Activated T-cell treated with anti-CD3 and anti-CD28 coated beads, Interleukin-2, amount 50 U/mL, for 72 hours (primary cell): ENCODE results near the gene PLA2G4D. TPM values are rescaled to one million over a fixed set of nuclear protein-coding genes. Genes with fewer than 3 reads are reported as not detected.

Experiments
- ATAC-seq, 2 donors: fragments of 150-1000 bp; cut with Tn5 transposase; replicated peaks in 1 of 2; 2 replicates each; pipeline ENCODE4 v1.10.0; 2021; ENCODE audit warnings: moderate library complexity in 2 of 2, mild to moderate bottlenecking in 1 of 2
- DNase-seq, 2 donors: peaks; one replicate each; pipeline ENCODE4 v3.0.0; 2021 to 2022; ENCODE audit warnings: mixed read lengths in 1 of 2
- H3K27ac Mint-ChIP-seq: one replicate; pipeline ENCODE4 v1.8.0; 2022; ENCODE audit warnings: mild to moderate bottlenecking, moderate library complexity, mixed read lengths
- H3K27me3 Mint-ChIP-seq: one replicate; pipeline ENCODE4 v1.8.0; 2022; ENCODE audit warnings: low read depth, mixed read lengths
- H3K36me3 Mint-ChIP-seq, 2 donors: one replicate each; pipeline ENCODE4 v1.8.0; 2022; ENCODE audit warnings: mixed read lengths in 2 of 2, mild to moderate bottlenecking in 1 of 2; ENCODE audit not compliant: insufficient read depth in 2 of 2
- H3K4me1 Mint-ChIP-seq: one replicate; pipeline ENCODE4 v1.8.0; 2022; ENCODE audit warnings: low read depth, mixed read lengths
- H3K4me3 Mint-ChIP-seq, 2 donors: one replicate each; pipeline ENCODE4 v1.8.0; 2022; ENCODE audit warnings: mild to moderate bottlenecking in 2 of 2, mixed read lengths in 2 of 2, moderate library complexity in 2 of 2
- H3K9me3 Mint-ChIP-seq, 2 donors: one replicate each; pipeline ENCODE4 v1.8.0; 2022; ENCODE audit warnings: mixed read lengths in 2 of 2
- total RNA-seq, 2 donors: library from RNA; stranded (reverse); gene quantifications; one replicate each; pipeline ENCODE4 v1.2.3, GENCODE V29; 2022

PLA2G4D gene
- total RNA-seq, 2 donors from 2014 or later = not detected

DNA sequence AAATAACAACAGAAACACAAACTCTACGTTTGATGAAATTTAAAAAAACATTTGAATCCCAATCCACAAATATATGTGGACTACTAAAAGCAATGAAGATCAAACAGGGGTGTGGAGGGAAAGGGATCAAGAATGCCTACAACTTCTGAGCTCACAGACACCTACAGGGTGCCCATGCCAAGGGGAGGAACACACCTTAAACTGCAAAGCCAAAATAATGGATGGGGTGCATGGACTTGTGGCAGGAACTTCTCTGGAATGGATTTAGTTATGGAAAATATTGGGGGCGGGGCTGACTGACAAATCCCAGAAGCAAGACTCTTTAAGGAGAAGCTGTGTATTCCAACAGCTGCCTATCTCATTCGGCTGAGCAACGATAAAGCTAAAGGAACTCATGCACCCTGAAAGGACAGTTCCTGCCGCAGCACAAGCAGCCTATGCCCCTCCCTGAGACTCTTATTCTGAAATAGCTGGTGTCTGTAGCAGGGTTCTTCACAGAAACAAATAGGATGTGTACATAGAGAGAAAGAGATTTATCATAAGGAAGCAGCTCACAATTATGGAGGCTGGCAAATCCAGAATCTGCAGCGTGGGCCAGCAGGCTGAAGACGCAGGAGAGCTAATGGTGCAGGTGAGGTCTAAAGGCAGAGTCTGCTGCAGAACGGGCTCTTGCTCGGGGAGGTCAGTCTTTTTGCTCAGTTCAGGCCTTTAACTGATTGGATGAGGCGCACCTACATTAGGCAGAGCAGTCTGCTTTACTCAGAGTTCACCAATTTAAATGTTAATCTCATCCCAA is 24.5 kb upstream of the PLA2G4D start:
- no peak for ATAC-seq

DNA sequence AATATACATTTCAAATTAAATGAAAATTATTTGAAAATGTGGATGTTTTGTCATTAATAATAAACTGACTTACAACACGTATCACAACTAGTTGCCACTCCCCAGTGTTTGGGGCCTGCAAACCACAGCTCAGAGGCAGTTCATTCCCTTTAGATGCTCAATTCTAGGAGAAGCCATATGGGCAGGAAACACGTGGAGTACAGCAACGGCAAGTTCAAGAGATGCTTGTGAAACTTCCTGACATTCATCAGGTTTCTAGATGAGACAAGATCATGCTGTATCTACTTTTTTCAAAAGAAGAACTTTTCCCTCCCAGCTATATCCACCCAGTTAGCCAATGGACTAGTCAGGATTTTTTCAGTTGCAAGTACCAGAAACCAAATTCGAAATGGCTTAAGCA is 17.6 kb upstream of the PLA2G4D start:
- no peak for ATAC-seq
- Mint-ChIP-seq H3K4me1 (peaks cover 19% of the 10 kb centered on the region), H3K27me3 (peaks cover 20% of the 10 kb centered on the region), H3K9me3 (peaks cover 0 to 3% of the 10 kb centered on the region in 2 donors), H3K36me3 (no peaks in the 10 kb centered on the region), H3K4me3 (no peak overlapping the region), H3K27ac (no peak overlapping the region)
- no peak for DNase-seq

More for the DNA sequence above, 24.5 kb upstream of the PLA2G4D start:
- DNase-seq = no peak
- no peaks in the 10 kb centered on the region for H3K36me3 Mint-ChIP-seq
- no peak overlapping the region for H3K4me3 Mint-ChIP-seq
- H3K4me1 Mint-ChIP-seq = peaks cover 9% of the 10 kb centered on the region
- H3K27me3 Mint-ChIP-seq = peaks cover 13% of the 10 kb centered on the region
- H3K9me3 Mint-ChIP-seq = no peaks in the 10 kb centered on the region
- no peak overlapping the region for H3K27ac Mint-ChIP-seq

DNA sequence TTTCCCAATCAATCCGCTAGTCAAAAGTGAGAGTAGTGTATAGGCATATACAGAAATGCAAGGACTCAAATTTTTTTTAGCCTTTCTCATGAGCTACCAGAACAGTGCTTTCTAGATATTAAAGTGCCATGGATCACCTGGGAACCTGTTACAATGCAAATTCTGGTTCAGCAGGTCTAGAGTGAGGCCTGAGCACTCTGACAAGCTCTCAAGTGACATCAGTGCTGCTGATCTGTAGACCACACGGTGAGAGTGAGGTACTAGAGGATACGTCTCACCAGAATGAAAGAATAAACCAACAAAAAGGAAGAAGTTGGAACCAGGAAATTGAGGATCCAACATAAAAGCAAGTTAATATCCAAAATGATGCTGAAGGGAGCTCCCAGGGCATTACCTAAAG is 16.0 kb upstream of the PLA2G4D start:
- Mint-ChIP-seq H3K4me3 (no peak overlapping the region), H3K9me3 (peaks cover 0 to 3% of the 10 kb centered on the region in 2 donors), H3K4me1 (peaks cover 19% of the 10 kb centered on the region), H3K27ac (no peak overlapping the region), H3K27me3 (peaks cover 14% of the 10 kb centered on the region), H3K36me3 (no peaks in the 10 kb centered on the region)
- DNase-seq = no peak
- ATAC-seq = no peak

DNA sequence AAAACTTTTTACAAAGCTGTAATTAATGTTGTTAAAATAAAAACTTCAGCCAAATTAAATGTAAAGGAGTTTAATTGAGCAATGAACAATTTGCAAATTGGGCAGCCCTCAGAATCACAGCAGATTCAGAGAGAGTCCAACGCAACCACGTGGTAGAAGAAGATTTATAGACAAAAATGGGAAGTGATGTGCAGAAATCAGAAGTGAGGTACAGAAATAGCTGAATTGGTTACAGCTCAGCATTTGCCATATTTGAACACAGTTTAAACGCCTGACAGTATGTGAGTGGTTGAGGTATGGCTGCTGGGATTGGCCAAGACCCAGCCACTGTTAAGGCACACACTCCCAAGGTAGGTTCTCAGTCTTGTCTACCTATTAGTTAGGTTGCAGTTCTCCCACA is 14.4 kb upstream of the PLA2G4D start:
- Mint-ChIP-seq H3K4me1 (peaks cover 19% of the 10 kb centered on the region), H3K9me3 (peaks cover 0 to 3% of the 10 kb centered on the region in 2 donors), H3K36me3 (no peaks in the 10 kb centered on the region), H3K27ac (no peak overlapping the region), H3K27me3 (peaks cover 14% of the 10 kb centered on the region), H3K4me3 (no peak overlapping the region)
- ATAC-seq (no peak), DNase-seq (no peak)

DNA sequence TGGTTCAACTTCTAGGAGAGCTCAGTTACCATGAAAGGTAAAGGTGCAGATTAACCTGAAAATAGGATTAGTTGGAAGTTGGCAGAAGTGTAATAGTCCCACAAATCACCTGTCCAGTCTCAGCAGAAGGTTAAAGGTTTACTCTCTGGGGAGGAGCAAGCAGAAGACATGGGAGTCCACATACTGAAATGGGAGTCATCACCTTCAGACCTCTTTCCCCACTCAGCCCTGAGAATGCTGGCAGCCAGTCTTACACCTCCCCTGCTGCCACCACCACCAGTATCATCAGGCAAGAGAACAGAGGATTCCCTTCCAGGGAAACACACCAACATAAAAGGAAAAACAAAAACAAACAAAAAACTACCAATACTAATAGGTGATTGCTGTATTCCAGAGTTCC is 13.8 kb upstream of the PLA2G4D start:
- H3K27me3 Mint-ChIP-seq = peaks cover 14% of the 10 kb centered on the region
- H3K9me3 Mint-ChIP-seq = peaks cover 0 to 3% of the 10 kb centered on the region in 2 donors
- H3K4me1 Mint-ChIP-seq = peaks cover 19% of the 10 kb centered on the region
- ATAC-seq (peak in 1 of 2 donors; percentile 16), DNase-seq (no peak)
- H3K27ac Mint-ChIP-seq = no peak overlapping the region
- peak overlapping the region; percentile 61 to 65 for H3K4me3 Mint-ChIP-seq
- no peaks in the 10 kb centered on the region for H3K36me3 Mint-ChIP-seq

DNA sequence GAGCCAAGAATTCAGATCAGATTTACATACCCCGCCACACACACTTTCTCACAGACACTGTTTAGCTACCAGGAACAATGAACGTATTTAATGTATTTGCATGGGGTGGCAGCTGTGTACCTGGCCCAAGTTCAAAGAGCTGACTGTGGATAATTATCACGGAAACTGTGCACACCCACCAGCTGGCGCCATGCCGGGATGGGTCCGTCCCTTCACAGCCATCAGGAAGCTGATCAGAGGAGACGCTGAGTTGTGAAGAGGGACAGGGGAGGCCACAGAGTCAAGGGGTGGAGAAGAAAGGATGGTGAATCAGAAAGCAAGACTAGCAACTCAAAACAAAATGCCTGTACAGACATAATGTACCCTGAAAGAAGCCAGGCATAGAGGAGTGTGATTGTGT is 13.1 kb upstream of the PLA2G4D start:
- H3K36me3 Mint-ChIP-seq = no peaks in the 10 kb centered on the region
- H3K27ac Mint-ChIP-seq = no peak overlapping the region
- H3K4me3 Mint-ChIP-seq = peak overlapping the region; percentile 61 to 65
- DNase-seq = peak; percentile 57 to 59
- peak; percentile 96 to 97 for ATAC-seq
- peaks cover 0 to 2% of the 10 kb centered on the region in 2 donors for H3K9me3 Mint-ChIP-seq
- peaks cover 14% of the 10 kb centered on the region for H3K27me3 Mint-ChIP-seq
- H3K4me1 Mint-ChIP-seq = peaks cover 24% of the 10 kb centered on the region

DNA sequence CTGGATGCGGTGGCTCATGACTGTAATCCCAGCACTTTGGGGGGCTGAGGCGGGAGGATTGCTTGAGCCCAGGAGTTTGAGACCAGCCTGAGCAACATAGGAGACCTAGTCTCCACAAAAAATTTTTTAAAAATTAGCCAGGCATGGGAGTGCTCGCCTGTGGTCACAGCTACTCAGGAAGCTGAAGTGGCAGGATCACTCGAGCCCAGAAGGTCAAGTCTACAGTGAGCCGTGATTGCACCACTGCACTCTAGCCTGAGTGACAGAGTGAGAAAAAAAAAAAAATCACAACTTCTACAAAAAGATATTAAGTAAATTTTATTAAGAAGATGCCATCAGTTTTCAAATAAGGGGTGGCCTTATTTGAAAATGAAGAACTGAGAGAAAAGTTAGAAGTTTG is 11.9 kb upstream of the PLA2G4D start:
- DNase-seq (no peak), ATAC-seq (no peak)
- Mint-ChIP-seq H3K9me3 (no peaks in the 10 kb centered on the region), H3K27ac (no peak overlapping the region), H3K4me1 (peaks cover 26% of the 10 kb centered on the region), H3K27me3 (peaks cover 15% of the 10 kb centered on the region), H3K4me3 (no peak overlapping the region), H3K36me3 (no peaks in the 10 kb centered on the region)

DNA sequence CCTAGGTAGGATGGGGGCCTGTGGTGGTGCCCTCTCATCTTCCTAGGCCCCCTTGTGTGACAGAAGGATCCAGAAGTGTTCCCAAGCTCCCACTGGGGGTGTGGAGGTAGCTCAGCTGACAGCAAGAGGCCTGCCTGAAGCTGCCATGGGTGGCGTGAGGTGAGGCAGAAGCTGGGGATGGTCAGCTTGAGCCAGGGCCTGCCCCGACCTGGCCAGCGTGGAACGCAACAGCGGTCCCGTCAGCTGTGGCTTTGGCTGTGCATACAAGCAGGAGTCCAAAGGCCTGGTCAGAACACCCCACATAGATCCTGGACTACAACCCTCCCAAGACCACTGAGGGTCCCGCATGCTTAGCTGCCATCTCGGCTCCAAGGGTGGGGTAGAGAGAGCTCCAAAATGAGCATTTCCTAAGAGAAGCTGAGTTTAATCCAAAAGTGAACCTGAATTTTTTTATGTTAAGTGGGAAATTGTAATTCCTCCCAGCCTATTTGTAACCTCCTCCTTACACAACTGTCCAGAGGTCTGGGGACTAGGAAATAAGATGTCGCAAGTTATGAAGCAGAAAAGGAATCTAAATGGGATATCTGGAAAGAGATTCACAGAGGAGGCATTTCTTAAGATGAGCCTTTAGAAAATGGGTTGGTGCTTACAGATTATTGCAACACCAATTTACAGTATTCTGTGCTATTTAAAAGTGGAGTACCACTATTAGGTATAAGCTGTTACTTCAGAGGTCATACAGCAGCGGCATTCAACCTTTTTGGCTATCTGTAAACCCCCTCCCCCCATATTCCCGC is 9.9 kb upstream of the PLA2G4D start:
- Mint-ChIP-seq H3K4me1 (peaks cover 23% of the 10 kb centered on the region), H3K27ac (no peak overlapping the region), H3K27me3 (peaks cover 25% of the 10 kb centered on the region), H3K9me3 (no peaks in the 10 kb centered on the region), H3K36me3 (no peaks in the 10 kb centered on the region), H3K4me3 (no peak overlapping the region)
- no peak for DNase-seq
- no peak for ATAC-seq

DNA sequence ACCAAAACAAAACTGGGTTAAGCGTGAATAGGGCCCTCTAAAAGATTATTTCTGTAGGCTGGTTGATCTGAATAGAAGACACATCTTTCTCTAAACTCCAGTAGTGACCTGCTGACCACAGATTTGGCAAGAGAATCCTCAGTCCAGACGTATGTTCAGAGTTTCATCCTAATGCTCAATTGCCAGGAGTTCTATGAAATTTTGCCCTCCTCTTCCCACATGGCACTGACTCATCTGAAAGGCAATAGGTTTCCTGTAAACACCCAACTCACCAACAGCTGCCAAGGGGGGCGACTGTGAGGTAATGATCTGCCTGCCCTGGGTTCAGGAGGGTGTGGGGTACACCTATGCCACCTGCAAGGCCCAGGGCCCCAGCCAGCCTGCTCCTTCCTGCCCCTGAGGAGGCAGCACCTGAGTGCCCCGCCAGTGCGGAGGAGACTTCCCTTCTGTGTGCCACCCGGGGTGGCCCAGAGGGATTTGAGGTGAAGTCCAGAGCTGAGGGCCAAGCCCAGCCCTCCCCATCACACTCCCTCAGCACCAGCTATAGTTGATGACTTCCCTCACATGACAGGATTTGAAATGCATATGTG is 8.4 kb upstream of the PLA2G4D start:
- ATAC-seq (no peak), DNase-seq (no peak)
- Mint-ChIP-seq H3K4me3 (no peak overlapping the region), H3K27ac (no peak overlapping the region), H3K4me1 (peaks cover 15% of the 10 kb centered on the region), H3K9me3 (no peaks in the 10 kb centered on the region), H3K36me3 (no peaks in the 10 kb centered on the region), H3K27me3 (peaks cover 12% of the 10 kb centered on the region)

DNA sequence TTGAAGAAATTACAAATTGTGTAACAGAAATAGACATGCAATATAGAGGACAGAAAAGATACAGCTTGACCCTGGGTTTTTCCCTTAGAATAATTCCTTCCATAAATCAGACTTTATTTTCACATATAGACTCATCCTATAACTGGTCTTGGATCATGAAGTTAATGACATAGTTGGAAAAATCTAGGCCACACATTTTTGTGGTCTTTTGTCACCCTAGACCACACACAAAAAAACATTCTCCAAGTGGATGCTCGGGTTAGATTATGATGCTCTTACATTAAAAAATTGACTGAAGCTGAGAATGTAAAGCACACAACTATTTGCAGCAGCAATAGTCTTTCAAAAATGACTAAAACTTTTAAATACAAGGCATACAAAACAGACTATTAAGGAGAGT is 7.5 kb upstream of the PLA2G4D start:
- H3K36me3 Mint-ChIP-seq = no peaks in the 10 kb centered on the region
- DNase-seq (no peak), ATAC-seq (no peak)
- H3K27ac Mint-ChIP-seq = no peak overlapping the region
- H3K27me3 Mint-ChIP-seq = peaks cover 12% of the 10 kb centered on the region
- no peaks in the 10 kb centered on the region for H3K9me3 Mint-ChIP-seq
- peaks cover 9% of the 10 kb centered on the region for H3K4me1 Mint-ChIP-seq
- H3K4me3 Mint-ChIP-seq = no peak overlapping the region

DNA sequence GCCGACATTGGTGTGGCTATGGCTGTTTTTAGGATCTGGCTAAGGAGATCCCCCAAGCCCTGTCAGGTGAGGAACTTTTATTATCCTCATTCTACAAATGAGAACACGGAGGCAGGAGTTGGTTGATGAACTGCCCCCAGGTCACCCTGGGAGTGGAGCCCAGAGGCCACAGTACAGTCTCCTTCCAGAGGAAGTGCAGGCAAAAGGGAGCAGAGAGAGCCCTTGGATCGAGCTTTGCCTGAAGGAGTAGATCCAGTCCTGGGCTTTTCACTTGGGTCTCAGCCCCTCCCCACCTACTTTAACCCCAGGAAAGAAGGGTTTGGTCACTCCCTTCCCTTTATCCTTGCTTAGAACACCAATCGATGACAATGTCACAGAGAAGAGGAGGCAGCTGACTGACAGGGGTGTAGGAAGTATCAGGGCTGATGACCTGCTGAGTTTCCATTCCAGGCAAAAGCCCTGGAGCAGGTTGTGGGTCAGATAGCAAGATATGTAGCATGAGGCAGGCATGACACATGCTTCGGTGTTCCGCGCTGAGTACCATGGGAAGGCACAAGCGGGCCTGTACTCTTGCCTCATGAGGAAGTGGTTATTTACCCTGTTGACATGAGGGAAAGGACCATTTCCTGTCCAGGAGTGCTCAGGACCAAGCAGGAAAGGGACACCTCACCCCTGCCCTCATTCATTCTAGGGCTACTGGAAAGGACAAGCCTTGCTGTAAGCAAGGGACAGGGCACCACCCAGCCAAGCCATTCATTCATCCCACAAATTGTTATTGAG is 5.8 kb upstream of the PLA2G4D start:
- Mint-ChIP-seq H3K4me3 (no peak overlapping the region), H3K27me3 (peaks cover 12% of the 10 kb centered on the region), H3K4me1 (peaks cover 9% of the 10 kb centered on the region), H3K36me3 (no peaks in the 10 kb centered on the region), H3K9me3 (no peaks in the 10 kb centered on the region), H3K27ac (no peak overlapping the region)
- no peak for ATAC-seq
- DNase-seq = no peak

DNA sequence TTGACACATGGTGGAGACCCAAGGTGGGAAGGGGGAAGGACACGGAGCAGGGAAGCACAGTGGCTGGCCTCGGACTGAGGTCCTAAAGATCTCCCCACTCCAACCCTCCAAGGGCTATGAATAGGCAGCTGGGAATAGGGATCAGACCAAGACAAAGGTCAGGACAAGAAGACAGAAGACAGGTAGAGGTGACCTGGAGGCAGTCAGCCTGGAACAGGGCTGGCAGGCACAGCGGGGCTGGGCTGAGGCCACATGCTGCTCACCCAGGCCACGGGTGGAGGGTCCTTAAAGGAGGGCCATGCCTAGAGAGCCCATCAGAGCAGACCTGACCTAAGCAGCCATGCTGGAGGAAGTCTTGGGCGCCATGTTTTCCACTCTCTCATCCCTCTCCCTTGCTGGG is 2.7 kb upstream of the PLA2G4D start:
- Mint-ChIP-seq H3K36me3 (no peaks in the 10 kb centered on the region), H3K9me3 (no peaks in the 10 kb centered on the region), H3K4me3 (no peak overlapping the region), H3K27me3 (peaks cover 12% of the 10 kb centered on the region), H3K4me1 (peaks cover 7% of the 10 kb centered on the region), H3K27ac (no peak overlapping the region)
- DNase-seq = no peak
- ATAC-seq = no peak

DNA sequence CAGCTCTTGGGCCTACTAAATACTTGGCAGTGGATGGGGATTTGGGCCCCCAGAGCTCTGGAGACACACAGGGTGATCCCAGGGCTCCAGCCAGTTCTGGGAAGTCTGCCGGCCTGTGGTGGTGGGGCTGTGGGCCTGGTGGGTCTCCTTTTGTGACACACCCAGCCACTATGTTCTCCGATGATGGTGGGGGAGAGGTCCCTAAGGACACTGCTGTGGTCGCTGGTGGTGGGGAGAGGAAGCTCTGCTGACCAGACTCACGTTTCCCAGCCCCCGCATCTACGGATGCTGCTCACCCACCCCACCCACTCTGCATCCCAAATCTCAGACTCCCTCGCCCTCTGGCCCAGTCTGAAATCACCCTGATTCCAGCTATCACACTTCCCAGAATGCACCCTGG is 396 bp downstream of the PLA2G4D start:
- no peaks in the 10 kb centered on the region for H3K36me3 Mint-ChIP-seq
- H3K9me3 Mint-ChIP-seq = no peaks in the 10 kb centered on the region
- H3K27me3 Mint-ChIP-seq = peaks cover 7% of the 10 kb centered on the region
- H3K4me3 Mint-ChIP-seq = no peak overlapping the region
- no peak overlapping the region for H3K27ac Mint-ChIP-seq
- peaks cover 7% of the 10 kb centered on the region for H3K4me1 Mint-ChIP-seq
- ATAC-seq (no peak), DNase-seq (no peak)
